ENCODE results near the gene LLGL1.

DNA sequence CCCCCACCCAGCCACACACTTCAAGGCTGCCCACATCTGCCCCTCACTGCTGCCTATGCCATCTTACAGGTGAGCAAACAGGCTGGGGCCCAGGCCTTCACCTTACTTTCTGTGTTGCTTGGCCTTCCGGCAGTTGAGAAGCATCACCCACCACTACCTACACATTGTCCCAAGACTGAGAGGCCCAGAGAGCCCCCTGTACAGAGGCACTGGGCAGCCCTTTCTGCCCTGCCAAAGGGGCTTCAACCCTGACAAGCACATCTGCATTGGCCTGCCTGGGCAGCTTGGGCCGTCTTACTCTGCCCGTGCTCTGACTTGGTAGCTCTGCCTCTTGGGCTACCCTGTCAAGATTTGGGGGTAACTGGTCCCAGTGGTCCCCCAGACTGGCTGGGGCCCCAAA is 36.2 kb downstream of the LLGL1 start:
- TF ChIP-seq CTCF (IDR thresholded peaks at IDR 0.05 in 8 of 11, conservative IDR thresholded peaks at IDR 0.05 in 3 of 11) (no peak), POLR2A (IDR thresholded peaks at IDR 0.05) (no peak), POLR2AphosphoS5 (IDR thresholded peaks at IDR 0.05) (no peak)
